WTC11 (cell line): ENCODE data around the gene DAPK1. TPM values are rescaled to one million over a fixed set of nuclear protein-coding genes. Genes with fewer than 3 reads are reported as not detected.

Experiments used
- ATF1 ChIP-seq: sonication (generic); formaldehyde crosslinking; IDR thresholded peaks from 2 replicates; pipeline ENCODE4 v1.8.1; 2023; ENCODE audit warnings: mild to moderate bottlenecking, moderate library complexity, missing genetic modification reagents
- ATF2 ChIP-seq: sonication (generic); formaldehyde crosslinking; IDR thresholded peaks from 2 replicates; pipeline ENCODE4 v1.8.1; 2022; ENCODE audit warnings: low read depth, missing genetic modification reagents, borderline replicate concordance
- ATF3 ChIP-seq: sonication (generic); formaldehyde crosslinking; conservative IDR thresholded peaks from 2 replicates; pipeline ENCODE4 v1.8.1; 2022; ENCODE audit warnings: mild to moderate bottlenecking, missing genetic modification reagents
- CBFB ChIP-seq: sonication (generic); formaldehyde crosslinking; IDR thresholded peaks from 2 replicates; pipeline ENCODE4 v1.8.1; 2022; ENCODE audit warnings: mild to moderate bottlenecking, low read depth, missing genetic modification reagents
- CREM ChIP-seq: sonication (generic); formaldehyde crosslinking; IDR thresholded peaks from 2 replicates; pipeline ENCODE4 v1.8.1; 2022; ENCODE audit warnings: mild to moderate bottlenecking, missing genetic modification reagents, moderate library complexity
- E2F1 ChIP-seq: sonication (generic); formaldehyde crosslinking; IDR thresholded peaks from 2 replicates; pipeline ENCODE4 v1.8.0; 2022; ENCODE audit warnings: mild to moderate bottlenecking, missing genetic modification reagents
- ELF4 ChIP-seq: sonication (generic); formaldehyde crosslinking; IDR thresholded peaks from 2 replicates; pipeline ENCODE4 v1.8.1; 2022; ENCODE audit warnings: low read depth, mild to moderate bottlenecking, moderate library complexity, missing genetic modification reagents
- ESRRA ChIP-seq: sonication (generic); formaldehyde crosslinking; IDR thresholded peaks from 2 replicates; pipeline ENCODE4 v1.8.1; 2022; ENCODE audit warnings: mild to moderate bottlenecking, missing genetic modification reagents, borderline replicate concordance
- FOXP1 ChIP-seq: sonication (generic); formaldehyde crosslinking; IDR thresholded peaks from 2 replicates; pipeline ENCODE4 v1.8.0; 2022; ENCODE audit warnings: missing genetic modification reagents, mild to moderate bottlenecking, moderate library complexity, borderline replicate concordance
- FOXP4 ChIP-seq: sonication (generic); formaldehyde crosslinking; IDR thresholded peaks from 2 replicates; pipeline ENCODE4 v1.8.0; 2022; ENCODE audit warnings: mild to moderate bottlenecking, missing genetic modification reagents
- GRHL2 ChIP-seq: fragments of 250-450 bp; sonication (Bioruptor Pico); IDR thresholded peaks from 2 replicates; pipeline ENCODE4 v1.8.0; 2022; ENCODE audit warnings: mild to moderate bottlenecking, moderate library complexity; ENCODE audit not compliant: insufficient replicate concordance, severe bottlenecking
- JAZF1 ChIP-seq: fragments of 250-450 bp; sonication (Bioruptor Pico); IDR thresholded peaks from 2 replicates; pipeline ENCODE4 v1.9.0; 2021; ENCODE audit warnings: moderate library complexity, mild to moderate bottlenecking, inconsistent platforms
- NFATC4 ChIP-seq: fragments of 250-450 bp; sonication (Bioruptor Pico); IDR thresholded peaks from 2 replicates; pipeline ENCODE4 v1.9.0; 2021; ENCODE audit warnings: mild to moderate bottlenecking
- PRRX2 ChIP-seq: fragments of 250-450 bp; sonication (Bioruptor Pico); IDR thresholded peaks from 2 replicates; pipeline ENCODE4 v1.8.0; 2021; ENCODE audit warnings: mild to moderate bottlenecking
- ZMAT4 ChIP-seq: fragments of 250-450 bp; sonication (Bioruptor Pico); IDR thresholded peaks from 2 replicates; pipeline ENCODE4 v1.9.0; 2021; ENCODE audit warnings: mild to moderate bottlenecking
- ZNF121 ChIP-seq: sonication (generic); formaldehyde crosslinking; IDR thresholded peaks from 2 replicates; pipeline ENCODE4 v1.8.0; 2023; ENCODE audit warnings: missing genetic modification reagents
- ZNF219 ChIP-seq: sonication (generic); formaldehyde crosslinking; IDR thresholded peaks from 2 replicates; pipeline ENCODE4 v1.8.0; 2023; ENCODE audit warnings: missing genetic modification reagents, mild to moderate bottlenecking, borderline replicate concordance
- ZNF263 ChIP-seq: sonication (generic); formaldehyde crosslinking; IDR thresholded peaks from 2 replicates; pipeline ENCODE4 v1.8.1; 2022; ENCODE audit warnings: low read depth, mild to moderate bottlenecking, moderate library complexity, missing genetic modification reagents
- ZNF281 ChIP-seq: sonication (generic); formaldehyde crosslinking; IDR thresholded peaks from 2 replicates; pipeline ENCODE4 v1.8.0; 2023; ENCODE audit warnings: mild to moderate bottlenecking, missing genetic modification reagents
- ZNF423 ChIP-seq: fragments of 250-450 bp; sonication (Bioruptor Pico); IDR thresholded peaks from 2 replicates; pipeline ENCODE4 v2.1.2; 2022; ENCODE audit warnings: mild to moderate bottlenecking, moderate library complexity
- total RNA-seq: library from RNA; stranded (reverse); gene quantifications from 3 replicates; pipeline ENCODE4 v1.2.3, GENCODE V29; 2021
- TF ChIP-seq, protein P1 (sequence below): fragments of 250-450 bp; sonication (Bioruptor Pico); IDR thresholded peaks from 2 replicates; pipeline ENCODE4 v1.9.0; 2021; ENCODE audit warnings: moderate library complexity, mild to moderate bottlenecking, inconsistent platforms, borderline replicate concordance
- TF ChIP-seq, protein P2 (sequence below): sonication (generic); formaldehyde crosslinking; IDR thresholded peaks from 2 replicates; pipeline ENCODE4 v1.8.1; 2022; ENCODE audit warnings: mild to moderate bottlenecking, moderate library complexity, missing genetic modification reagents
- TF ChIP-seq, protein P3 (sequence below): fragments of 250-450 bp; sonication (Bioruptor Pico); IDR thresholded peaks from 2 replicates; pipeline ENCODE4 v1.9.0; 2021; ENCODE audit warnings: mild to moderate bottlenecking, borderline replicate concordance

Gene DAPK1
- total RNA-seq, 1 experiment from 2014 or later = 129 TPM

- TF ChIP-seq GRHL2 (CRISPR knock-in tag) (no peak), CREM (CRISPR knock-in tag) (0 out of 2 replicates have a peak, but pooled peaks have one; percentile 3), FOXP4 (CRISPR knock-in tag) (peak; percentile 79), ESRRA (CRISPR knock-in tag) (peak; percentile 88; the same call in 1 of the 2 replicates), ELF4 (CRISPR knock-in tag) (no peak), ATF3 (no peak), FOXP1 (CRISPR knock-in tag) (peak; percentile 94), ZNF121 (CRISPR knock-in tag) (peak; percentile 43), NFATC4 (CRISPR knock-in tag) (no peak), ZNF281 (CRISPR knock-in tag) (0 out of 2 replicates have a peak, but pooled peaks have one; percentile 12), ZNF219 (CRISPR knock-in tag) (no peak), ATF2 (no peak), PRRX2 (CRISPR knock-in tag) (no peak), ZNF423 (CRISPR knock-in tag) (no peak), ZMAT4 (CRISPR knock-in tag) (no peak), CBFB (CRISPR knock-in tag) (peak; percentile 66; the same call in 1 of the 2 replicates), E2F1 (CRISPR knock-in tag) (0 out of 2 replicates have a peak, but pooled peaks have one; percentile 36), ATF1 (CRISPR knock-in tag) (no peak), ZNF263 (CRISPR knock-in tag) (no peak), JAZF1 (CRISPR knock-in tag) (no peak)
- TF ChIP-seq, protein P1, sequence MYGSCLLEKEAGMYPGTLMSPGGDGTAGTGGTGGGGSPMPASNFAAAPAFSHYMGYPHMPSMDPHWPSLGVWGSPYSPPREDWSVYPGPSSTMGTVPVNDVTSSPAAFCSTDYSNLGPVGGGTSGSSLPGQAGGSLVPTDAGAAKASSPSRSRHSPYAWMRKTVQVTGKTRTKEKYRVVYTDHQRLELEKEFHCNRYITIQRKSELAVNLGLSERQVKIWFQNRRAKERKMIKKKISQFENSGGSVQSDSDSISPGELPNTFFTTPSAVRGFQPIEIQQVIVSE (CRISPR knock-in tag) = no peak
- TF ChIP-seq, protein P2, sequence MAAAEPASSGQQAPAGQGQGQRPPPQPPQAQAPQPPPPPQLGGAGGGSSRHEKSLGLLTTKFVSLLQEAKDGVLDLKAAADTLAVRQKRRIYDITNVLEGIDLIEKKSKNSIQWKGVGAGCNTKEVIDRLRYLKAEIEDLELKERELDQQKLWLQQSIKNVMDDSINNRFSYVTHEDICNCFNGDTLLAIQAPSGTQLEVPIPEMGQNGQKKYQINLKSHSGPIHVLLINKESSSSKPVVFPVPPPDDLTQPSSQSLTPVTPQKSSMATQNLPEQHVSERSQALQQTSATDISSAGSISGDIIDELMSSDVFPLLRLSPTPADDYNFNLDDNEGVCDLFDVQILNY (CRISPR knock-in tag) = 0 out of 2 replicates have a peak, but pooled peaks have one; percentile 37
- TF ChIP-seq, protein P3, sequence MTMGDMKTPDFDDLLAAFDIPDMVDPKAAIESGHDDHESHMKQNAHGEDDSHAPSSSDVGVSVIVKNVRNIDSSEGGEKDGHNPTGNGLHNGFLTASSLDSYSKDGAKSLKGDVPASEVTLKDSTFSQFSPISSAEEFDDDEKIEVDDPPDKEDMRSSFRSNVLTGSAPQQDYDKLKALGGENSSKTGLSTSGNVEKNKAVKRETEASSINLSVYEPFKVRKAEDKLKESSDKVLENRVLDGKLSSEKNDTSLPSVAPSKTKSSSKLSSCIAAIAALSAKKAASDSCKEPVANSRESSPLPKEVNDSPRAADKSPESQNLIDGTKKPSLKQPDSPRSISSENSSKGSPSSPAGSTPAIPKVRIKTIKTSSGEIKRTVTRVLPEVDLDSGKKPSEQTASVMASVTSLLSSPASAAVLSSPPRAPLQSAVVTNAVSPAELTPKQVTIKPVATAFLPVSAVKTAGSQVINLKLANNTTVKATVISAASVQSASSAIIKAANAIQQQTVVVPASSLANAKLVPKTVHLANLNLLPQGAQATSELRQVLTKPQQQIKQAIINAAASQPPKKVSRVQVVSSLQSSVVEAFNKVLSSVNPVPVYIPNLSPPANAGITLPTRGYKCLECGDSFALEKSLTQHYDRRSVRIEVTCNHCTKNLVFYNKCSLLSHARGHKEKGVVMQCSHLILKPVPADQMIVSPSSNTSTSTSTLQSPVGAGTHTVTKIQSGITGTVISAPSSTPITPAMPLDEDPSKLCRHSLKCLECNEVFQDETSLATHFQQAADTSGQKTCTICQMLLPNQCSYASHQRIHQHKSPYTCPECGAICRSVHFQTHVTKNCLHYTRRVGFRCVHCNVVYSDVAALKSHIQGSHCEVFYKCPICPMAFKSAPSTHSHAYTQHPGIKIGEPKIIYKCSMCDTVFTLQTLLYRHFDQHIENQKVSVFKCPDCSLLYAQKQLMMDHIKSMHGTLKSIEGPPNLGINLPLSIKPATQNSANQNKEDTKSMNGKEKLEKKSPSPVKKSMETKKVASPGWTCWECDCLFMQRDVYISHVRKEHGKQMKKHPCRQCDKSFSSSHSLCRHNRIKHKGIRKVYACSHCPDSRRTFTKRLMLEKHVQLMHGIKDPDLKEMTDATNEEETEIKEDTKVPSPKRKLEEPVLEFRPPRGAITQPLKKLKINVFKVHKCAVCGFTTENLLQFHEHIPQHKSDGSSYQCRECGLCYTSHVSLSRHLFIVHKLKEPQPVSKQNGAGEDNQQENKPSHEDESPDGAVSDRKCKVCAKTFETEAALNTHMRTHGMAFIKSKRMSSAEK = no peak
Observed at GRCh38 chr9:87725900-87726709, 228.4 kb downstream of the DAPK1 start, which contains the start of gene CTSL (continued).
